HG03025 (cell line): ENCODE data around the gene BICD1.

Source experiments
- ATAC-seq: cut with Tn5 transposase; IDR thresholded peaks from one replicate; pipeline ENCODE4 v1.9.1; 2021; ENCODE audit warnings: mild to moderate bottlenecking, moderate library complexity; ENCODE audit not compliant: unreplicated experiment, low FRiP score

BICD1 gene

DNA sequence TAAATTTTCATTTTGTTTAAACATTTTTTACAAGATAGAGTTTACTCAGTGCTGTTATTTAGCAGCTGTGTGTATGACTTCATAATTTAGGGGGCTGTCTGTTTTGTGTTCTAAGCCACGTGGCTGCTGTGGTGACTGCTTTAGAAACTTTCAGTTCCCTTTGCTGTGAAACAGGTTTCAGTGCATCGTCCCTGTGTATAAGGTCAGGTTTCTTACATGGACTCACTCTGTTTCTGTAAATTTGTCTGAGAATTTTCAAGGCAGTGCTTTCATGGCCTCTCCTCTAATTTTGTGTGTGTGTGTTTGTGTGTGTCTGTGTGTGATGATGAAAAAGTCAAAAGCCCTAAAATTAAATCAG lies 32.4 kb downstream of the BICD1 start:
- ATAC-seq = peak; percentile 89

DNA sequence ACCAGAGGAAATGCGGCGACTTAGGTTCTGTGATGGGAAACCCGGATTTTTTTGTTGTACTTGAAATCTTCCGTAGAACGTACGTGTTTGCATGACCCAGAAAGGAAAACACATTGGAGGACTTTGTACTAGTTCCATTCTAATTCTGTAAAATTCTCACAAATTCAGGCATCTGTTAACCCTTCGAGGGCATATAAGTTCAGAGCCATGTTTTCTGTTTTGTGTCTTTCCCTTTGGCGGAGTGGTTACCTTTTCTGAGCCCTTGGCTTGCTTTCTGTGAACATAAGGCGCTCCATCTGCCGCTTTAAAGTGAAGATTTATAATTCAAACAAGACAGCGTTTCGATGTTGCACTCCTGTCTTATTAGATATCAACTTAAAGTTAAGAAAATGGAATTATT lies 34.2 kb downstream of the BICD1 start:
- no peak for ATAC-seq

DNA sequence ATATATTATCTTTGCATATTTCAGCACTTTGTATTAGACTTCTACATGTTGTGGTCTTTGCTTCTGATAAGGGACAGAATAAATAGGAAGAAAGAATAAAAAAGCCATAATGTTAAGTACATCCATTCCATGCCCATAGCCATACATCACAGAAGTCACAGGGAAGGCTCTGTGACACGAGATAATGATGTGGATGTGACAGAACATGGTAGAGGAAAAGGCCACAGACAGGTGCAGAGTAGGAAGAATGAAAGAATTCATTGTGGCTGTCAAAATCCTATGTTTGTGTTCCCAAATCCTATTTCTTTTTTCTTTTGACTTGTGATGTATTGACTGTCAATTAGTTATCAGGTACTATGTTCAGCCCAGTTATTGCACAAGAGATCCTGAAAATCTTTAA lies 38.4 kb downstream of the BICD1 start:
- ATAC-seq = no peak

DNA sequence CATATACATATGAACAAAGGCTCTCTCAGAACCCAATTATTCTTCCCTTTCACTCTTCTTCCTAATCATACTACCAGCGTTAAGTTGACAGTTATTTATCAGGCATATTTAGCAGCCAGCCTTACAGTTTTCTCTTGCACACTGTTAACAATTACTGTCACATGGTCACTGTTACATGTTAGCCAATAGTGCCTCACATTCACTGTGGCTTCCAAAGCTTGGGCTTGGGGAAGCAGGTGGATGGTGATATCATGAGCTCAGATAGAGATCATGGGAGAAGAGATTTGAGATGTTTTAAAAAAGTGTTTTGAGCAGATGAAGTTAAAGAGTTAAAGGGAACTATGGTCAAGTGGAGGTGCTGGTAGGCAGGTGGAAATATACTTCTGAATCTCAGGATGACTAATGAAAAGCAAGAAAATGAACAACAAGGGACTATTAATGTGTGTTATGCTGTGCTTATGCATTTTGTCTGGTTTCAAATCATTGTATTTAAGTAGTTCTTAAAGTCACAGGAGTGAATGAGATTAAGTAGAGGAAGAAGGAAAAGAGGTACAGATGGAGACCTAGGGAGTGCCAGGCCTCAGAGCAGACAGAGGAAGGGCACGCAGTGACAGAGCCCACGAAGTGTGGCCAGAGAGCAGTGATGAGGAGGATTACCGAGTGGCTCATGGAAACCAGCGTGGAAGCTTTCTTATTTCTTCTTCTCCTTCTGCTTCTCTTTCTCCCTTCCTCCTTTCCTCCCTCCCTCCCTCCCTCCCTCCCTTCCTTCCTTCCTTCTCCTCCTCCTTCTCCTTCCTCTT lies 39.6 kb downstream of the BICD1 start:
- ATAC-seq = no peak

DNA sequence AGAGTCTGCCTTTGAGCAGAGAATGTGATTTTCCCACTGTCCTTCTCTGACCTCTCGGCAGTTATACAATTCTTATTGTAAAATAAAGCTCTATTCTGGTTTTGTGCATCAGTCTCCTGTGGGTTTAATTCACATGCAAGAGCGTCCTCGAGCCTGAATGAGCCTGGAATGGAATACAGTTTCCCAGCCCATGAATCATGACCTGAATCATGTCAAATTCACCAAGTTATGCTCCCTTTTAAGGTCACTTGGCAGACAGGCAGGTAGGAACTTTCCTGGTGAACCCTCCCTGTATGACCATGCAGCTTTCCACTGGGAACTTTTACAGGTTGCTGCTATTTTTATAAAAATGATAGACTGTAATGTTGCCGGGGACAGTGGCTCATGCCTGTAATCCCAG lies 41.7 kb downstream of the BICD1 start:
- no peak for ATAC-seq

DNA sequence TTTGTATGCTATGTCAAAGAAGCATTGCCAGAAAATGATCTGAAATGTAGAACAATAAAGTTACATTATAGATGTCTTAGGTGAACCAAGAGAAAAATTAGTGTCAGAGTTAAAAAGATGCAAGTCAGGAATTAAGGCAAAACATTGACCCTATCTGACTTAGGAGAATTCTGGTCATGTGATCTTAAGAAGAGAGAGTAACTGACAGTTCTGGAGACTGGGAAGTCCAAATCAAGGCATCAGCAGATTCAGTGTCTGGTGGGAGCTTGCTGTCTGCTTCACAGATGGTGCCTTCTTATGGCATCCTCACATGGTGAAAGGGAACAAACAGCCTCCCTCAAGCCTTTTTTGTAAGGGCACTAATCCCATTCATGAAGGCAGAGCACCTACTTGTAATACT lies 42.8 kb downstream of the BICD1 start:
- ATAC-seq = no peak

DNA sequence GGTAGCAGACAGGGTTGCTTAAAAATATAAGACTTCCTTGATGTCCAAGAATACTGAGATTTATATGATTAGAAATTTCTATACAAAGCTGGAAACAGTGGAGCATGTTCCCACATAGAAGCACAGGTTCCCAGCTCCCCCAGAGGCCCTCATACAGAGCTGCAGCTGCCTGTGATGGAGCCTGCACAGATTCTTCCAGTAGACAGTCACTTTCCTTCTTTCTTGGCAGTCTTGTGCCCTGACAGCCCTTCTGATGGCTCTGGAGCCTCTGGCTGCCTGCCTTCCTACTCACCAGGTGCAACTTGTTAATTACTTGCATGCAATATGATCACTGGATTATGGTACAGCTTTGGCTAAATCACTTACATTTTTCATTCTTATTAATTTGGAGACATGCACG lies 44.4 kb downstream of the BICD1 start:
- ATAC-seq = no peak

DNA sequence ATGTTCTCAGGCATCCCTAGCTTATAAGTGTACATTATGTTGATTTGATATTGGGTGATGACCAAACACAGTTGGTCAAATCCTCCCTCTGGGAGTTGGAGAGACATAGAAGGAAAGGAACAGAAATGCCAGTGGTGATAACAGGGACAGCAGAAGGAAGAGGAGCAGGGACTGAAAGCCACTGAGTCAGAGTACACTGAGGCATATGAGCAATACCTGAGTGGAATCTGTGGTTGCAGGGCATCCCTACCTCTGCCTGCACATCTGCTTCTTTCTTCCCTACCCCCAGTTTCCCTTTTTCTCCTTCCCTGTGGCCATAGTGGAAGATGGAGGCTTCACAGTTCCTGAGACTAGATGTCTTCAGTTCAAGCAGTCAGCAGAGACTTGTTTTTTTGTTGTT lies 44.9 kb downstream of the BICD1 start:
- ATAC-seq = no peak

DNA sequence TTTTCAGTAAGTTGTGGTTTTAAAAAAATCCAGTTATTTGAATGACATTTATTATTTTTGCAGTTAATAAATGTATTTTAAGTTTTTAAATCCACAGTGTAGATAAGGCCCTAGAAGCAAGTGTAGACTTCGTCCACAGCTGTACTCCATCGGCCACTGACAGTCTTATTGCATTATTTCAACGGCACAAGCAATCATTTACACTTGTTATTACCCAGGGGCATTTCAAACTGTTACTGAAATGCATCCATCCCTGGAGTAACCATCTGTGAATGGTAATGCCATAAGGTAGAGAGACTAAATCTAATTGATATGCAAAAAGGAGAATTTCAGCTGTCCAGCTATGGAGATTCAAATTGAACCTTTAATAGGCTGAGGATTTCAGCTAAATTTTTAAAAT lies 48.4 kb downstream of the BICD1 start:
- no peak for ATAC-seq

DNA sequence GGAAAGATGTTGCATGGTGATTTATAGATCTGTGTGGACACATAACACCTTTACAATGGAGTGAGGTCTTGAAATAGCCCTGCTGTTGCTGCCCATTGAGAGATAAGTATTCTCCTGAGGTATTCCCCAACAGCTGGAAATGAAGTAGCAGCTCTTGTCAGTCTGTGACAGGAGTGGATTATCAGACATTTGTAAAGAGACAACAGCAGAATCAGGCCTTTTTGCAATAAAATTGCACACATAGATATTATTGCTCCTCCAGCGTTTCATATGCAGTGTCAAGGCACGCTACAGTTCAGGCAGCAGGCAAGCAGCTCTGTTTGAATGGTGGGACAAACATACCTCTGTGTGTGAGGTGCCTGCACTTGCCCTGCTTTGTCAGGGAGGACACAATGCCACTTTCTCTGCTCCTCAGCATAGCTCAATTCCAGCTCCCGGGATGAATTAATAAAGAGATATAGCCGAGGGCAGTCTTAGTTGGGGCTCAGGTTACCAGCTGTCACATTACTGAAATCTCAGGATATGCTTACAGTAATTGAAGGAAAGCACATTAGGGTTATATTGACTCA lies 49.4 kb downstream of the BICD1 start:
- no peak for ATAC-seq

DNA sequence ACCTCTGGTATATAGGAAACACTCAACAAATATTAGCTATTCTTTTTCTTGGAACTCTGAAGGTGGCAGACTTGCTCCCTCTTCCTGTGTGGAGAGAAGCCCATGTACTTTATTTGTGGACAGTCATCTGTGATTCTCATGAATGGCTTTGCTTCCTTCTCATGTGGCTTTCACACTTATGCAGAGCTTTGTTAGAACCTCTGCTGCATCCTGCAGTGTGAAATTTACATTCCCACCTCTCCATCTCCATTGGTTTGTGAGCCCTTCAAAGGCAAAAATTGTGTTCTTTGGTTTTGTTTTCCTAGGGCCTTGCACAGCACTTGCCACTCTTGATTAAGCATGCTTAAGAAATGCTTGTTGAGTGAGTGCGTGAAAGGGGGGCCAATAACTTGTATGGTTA lies 51.9 kb downstream of the BICD1 start:
- ATAC-seq = no peak

DNA sequence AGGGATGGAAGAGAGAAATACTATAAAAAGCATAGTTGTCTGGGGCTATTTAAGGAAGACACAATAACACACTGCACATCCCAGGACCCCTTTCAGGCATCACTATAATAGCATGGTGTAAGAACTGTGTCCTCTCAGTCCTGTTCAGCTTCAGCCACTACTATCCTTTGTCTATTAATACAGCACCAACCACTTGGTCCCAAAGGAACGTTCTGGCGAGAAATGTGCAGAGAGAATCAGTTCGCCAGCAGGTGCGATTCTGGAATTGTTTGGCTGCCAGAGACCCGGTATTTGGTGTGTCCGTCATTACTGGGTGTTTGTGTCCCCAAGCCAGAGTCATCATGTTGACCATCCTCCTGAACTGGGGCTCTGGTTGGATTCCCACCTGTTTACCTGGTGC lies 52.7 kb downstream of the BICD1 start:
- no peak for ATAC-seq

DNA sequence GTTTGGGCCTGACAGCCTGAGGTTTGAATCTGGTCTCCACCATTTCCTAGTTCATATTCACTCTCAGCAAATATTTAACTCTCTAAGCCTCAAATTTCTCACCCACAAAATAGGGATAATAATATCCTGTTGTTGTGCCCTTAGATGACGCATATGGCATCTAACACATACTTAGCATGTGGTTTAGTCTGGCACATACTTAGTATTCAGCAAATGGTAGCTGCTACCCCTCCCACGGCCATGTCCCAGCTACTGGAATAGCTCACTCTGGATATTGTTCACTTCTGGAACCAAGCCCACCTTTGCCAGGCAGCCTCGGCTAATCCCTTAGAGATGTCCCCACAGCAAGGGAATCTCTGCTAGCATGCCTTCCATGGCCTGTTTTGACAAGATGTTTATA lies 53.3 kb downstream of the BICD1 start:
- ATAC-seq = no peak

DNA sequence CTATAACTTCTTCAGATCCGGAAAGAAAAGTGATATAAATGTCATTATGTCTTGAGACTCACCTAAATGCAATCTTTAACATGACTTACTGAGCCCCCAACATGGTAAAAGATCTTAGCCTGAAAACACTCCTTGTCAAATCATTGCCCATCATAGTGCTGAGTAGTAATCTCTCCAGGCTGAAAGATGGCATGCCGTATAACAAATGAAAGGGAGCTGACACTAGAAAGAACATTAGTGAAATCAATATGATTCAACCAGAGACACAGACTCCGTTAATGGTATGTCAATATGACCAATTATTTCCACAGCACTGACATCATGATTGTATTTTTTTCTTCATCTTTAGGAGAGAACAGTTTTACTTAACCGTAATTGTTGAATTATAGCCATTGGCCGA lies 54.4 kb downstream of the BICD1 start:
- ATAC-seq = no peak

DNA sequence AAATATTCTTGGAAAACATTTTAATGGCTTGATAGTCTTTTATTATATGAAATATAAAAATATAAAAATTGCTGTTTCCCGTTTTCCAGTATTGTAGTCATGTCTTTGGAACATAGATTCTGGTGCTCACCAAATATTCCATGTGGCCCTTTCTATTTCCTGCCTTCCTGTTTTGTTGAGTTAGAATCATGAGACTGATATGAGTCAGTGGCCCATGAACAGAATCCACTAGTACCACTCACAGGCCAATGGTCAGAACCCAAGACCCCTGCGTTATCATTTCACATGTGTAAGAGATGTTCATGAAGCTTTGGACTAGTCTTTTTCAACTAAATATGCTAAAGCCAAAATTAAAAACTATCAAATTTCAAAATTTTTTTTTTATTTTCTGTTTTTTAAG lies 56.9 kb downstream of the BICD1 start:
- ATAC-seq = no peak

DNA sequence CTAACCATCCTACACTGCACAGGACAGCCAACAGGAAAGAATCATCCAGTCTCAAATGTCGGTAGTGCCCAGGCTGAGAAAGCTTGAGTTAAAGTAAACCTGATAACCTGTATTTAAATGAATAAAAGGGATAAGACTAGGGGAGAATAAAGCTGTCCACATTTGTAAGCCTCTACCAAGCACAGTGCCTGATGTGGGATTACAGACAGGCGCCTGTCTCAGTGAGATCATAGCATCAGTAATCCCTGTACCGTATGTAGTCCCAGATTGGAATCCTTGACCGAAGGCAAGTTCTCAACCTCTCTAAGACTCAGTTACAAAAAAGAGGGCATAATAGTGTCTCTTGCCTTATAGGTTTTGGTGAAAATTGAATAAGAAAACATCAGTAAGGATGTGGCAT lies 59.9 kb downstream of the BICD1 start:
- no peak for ATAC-seq

DNA sequence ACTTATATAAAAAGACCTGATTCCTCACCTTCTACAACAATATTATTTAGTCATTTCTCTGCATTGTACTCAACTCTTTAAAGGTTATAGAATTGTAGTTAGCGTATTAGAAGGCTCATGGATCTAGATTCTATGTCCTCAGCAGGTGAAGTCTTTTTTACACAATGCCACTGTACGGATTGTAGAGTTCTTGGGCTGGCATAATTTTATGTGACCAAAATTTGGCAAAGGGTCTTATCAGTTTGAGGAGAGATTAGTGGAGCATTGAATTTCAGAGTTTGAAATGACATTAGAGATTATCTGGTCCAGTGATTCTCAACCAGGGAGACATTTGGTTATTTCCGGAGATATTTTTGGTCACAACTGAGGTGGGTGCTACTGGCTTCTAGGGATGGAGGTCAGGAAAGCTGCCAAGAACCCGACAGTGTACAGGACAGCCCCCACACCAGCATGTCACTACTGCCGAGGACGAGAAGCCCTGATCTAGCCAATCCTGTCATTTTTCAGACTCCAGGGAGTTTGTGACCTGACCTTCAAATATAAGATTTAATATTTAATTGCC lies 63.9 kb downstream of the BICD1 start:
- ATAC-seq = no peak

DNA sequence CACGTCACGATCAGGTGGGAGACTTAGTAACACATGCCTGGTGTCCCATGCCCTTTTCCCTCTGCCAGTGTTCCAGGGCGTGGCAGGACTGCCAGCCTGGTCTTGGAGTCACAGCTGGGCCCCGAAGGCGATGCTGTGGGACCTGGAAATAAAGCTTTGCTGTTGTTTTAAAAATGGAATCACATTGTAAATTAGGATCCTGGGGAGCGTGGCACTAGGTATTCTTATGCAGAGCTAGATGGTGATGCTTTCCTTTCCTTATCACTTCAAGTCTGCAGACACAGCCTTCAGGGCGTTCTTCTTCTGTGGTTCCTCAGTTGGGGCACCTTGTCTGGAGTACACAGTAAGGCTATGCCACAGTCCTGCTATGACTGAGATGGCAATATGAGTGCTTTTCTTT lies 64.6 kb downstream of the BICD1 start:
- no peak for ATAC-seq

DNA sequence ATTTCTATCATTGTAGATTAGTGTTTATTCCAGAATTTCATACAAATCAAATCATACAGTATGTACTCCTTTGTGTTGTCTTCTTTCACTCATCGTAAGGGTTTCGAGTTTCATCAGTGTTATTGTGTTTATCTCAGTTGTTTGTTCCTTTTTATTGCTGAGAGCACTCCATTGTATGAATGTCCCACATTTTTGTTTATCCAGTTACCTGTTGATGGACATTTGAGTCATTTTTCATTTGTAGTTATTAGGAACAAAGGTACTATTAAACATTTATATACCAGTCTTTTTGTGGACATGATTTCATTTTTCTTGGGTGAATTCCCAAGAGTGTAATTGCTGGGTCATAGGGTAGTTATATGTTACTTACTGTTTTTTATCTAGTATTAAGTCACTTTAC lies 70.0 kb downstream of the BICD1 start:
- ATAC-seq = no peak

DNA sequence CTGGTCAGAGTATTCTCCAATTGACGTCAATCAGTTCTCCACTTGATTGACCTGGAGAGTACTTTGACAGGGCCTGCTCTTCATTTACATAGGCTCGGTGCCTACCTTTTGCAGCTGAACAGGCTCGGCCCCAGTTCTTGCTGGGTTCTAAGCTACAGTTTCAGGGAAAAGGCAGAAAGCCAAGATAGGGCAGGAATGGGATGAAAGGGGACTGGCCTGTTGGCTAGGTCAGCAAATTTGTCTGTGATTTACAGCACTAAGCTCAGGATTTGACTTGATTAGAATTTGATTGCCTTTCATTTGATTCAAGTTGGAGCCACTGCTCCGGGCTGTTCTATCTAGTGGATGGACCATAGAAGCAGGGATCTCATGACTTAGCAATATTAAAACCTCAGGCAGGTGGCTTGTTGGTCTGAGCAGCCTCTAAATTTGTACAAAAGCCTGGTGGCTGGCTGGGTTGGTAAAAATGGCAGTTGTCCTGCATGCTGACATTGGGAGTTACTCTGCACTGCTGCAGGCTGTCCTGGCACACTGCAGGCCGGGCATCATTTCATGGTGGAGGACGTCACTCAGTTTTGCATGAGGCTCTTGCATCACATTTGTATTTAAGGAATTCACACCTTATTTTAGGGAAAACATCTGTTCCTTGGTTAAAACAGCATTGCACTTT lies 71.8 kb downstream of the BICD1 start:
- no peak for ATAC-seq

DNA sequence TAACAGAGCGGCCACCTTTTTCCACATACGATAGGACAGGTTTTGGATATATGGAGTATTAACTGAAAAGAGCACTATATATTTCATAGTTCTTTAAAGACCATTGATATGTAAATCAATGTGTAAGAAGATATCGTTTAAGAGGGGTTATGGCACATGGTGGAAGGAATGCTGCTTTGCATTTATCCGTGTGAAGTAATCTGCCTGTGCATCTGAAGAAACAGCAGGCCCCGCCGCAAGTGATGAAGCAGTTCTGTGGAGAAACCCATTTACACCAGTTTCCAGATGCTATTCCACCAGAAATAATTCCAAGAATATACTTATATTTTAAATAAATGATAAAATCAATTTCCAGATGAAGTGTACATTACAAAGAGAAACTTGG lies 72.4 kb downstream of the BICD1 start:
- no peak for ATAC-seq
